ENCODE results near the gene TRAFD1. TPM values are rescaled to one million over a fixed set of nuclear protein-coding genes. Genes with fewer than 3 reads are reported as not detected.

TRAFD1 gene
- total RNA-seq, 4 donors from 2014 or later, result 37.0 to 56.9 (median 44.4) TPM

DNA sequence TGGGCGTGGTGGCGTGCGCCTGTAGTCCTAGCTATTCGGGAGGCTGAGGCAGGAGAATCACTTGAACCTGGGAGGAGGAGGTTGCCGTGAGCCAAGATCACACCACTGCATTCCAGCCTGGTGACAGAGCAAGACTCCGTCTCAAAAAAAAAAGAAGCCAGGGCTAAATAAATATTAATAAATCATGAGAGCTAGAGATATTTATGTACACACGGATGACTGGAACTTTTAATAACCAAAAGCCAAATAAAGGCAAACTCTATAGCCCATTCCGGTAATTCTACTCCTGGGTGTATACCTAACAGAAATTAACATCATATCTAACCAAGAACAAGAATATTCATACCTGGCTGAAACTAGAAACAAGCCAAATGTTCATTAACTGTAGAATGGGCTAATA is 7.7 kb upstream of the TRAFD1 start:
- H3K9me3 ChIP-seq, result no peaks in the 10 kb centered on the region
- DNase-seq, result no peak
- H3K27ac ChIP-seq, result peak overlapping the region in 2 of 4 donors; percentile 62 to 95
- H3K4me1 ChIP-seq, result peaks cover 15 to 68% (median 49%) of the 10 kb centered on the region in 3 donors
- H3K36me3 ChIP-seq, result no peaks in the 10 kb centered on the region
- WGBS, 2 donors, result 49 to 74% methylated on average over 8 of the region's 8 CpGs
- no peaks in the 10 kb centered on the region for H3K27me3 ChIP-seq
- no peak overlapping the region for H3K4me3 ChIP-seq
- TF ChIP-seq, protein P1, sequence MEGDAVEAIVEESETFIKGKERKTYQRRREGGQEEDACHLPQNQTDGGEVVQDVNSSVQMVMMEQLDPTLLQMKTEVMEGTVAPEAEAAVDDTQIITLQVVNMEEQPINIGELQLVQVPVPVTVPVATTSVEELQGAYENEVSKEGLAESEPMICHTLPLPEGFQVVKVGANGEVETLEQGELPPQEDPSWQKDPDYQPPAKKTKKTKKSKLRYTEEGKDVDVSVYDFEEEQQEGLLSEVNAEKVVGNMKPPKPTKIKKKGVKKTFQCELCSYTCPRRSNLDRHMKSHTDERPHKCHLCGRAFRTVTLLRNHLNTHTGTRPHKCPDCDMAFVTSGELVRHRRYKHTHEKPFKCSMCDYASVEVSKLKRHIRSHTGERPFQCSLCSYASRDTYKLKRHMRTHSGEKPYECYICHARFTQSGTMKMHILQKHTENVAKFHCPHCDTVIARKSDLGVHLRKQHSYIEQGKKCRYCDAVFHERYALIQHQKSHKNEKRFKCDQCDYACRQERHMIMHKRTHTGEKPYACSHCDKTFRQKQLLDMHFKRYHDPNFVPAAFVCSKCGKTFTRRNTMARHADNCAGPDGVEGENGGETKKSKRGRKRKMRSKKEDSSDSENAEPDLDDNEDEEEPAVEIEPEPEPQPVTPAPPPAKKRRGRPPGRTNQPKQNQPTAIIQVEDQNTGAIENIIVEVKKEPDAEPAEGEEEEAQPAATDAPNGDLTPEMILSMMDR (IDR thresholded peaks at IDR 0.05), result no peak
- no peak for TF ChIP-seq POLR2A (IDR thresholded peaks at IDR 0.05)
- intact Hi-C loops (cut with DNase I), result no loop called here

DNA sequence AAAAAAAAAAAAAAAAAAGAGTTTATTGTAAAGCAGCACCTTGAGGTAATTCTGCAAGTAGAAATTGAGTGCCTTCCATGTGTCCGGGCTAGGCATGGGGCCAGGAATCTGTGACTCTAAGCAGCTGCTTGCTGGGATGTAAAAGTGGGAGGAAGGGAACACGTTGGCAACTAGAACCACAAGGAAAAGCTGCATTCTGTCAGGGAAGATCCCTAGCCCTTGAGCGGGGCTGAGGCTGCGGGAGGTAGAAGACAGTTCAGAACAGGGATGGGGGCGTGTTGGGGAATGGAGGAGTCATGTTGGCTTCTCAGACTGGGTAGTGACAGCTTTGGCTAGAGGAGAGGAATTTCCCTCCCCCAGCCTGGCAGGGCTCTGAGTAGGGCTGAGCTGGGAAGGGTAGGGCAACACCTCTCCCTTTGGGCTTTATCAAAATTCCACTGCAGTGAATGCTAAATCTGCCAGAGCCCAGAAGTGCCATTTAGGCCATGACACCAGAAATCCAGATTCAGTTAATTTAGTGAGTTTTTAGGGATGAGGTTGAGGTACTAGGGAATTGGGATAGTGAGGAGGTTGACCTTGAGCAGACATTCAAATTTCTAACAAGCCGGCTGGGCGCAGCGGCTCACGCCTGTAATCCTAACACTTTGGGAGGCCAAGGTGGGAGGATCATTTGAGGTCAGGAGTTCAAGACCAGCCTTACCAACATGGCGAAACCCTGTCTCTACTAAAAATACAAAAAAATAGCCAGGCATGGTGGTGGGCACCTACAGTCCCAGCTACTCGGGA is 3.4 kb upstream of the TRAFD1 start:
- Histone ChIP-seq H3K4me3 (peak overlapping the region in 1 of 4 donors; percentile 2), H3K27me3 (no peaks in the 10 kb centered on the region), H3K9me3 (no peaks in the 10 kb centered on the region), H3K4me1 (peaks cover 24 to 64% (median 45%) of the 10 kb centered on the region in 3 donors), H3K36me3 (no peaks in the 10 kb centered on the region), H3K27ac (peak overlapping the region; percentile 68 to 92 (median 84))
- DNase-seq, result no peak
- intact Hi-C loops (cut with DNase I), result no loop called here
- TF ChIP-seq POLR2A (IDR thresholded peaks at IDR 0.05), result no peak
- TF ChIP-seq, protein P1 (IDR thresholded peaks at IDR 0.05), result no peak
- WGBS, 2 donors, result 55 to 56% methylated on average over 7 to 11 of the region's 11 CpGs

DNA sequence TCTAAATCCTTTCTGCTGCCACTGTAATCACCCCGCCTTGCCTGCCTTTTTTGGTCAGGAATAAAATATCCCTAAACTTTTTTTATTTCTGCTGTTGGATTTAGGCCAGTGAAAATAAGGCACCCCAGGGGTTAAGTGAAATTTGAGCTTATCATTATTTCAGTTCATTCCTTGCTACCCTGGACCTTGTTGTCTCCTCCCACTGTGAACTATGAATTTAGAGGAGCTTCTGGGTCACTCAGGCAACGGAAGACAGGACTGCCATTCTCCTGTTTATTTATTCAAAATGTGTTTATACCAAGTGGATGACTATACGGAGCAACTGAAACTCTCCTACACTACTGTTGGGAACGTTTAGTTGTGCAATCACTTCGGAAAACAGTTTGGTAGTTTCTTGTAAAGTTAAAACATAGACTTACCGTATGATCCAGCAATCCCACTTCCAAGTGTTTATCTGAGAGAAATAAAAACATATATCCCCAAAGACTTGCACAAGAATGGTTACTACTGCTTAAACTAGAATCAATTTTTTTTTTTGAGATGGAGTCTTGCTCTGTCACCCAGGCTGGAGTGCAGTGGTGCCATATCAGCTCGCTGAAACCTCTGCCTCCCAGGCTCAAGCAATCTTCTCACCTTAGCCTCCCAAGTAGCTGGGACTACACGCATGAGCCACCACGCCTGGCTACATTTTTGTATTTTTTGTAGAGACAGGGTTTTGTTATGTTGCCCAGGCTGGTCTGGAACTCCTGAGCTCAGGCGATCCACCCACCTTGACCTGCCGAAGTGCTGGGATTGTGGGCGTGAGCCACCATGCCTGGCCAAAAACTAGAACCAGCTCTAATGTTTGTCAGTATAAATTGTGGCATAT is 2.3 kb upstream of the TRAFD1 start:
- no peaks in the 10 kb centered on the region for H3K9me3 ChIP-seq
- no peaks in the 10 kb centered on the region for H3K36me3 ChIP-seq
- no peak for TF ChIP-seq POLR2A (IDR thresholded peaks at IDR 0.05)
- TF ChIP-seq, protein P1 (IDR thresholded peaks at IDR 0.05), result no peak
- peaks cover 33 to 64% (median 48%) of the 10 kb centered on the region in 3 donors for H3K4me1 ChIP-seq
- peak overlapping the region; percentile 68 to 92 (median 84) for H3K27ac ChIP-seq
- no peak for DNase-seq
- no peak overlapping the region for H3K4me3 ChIP-seq
- no peaks in the 10 kb centered on the region for H3K27me3 ChIP-seq
- intact Hi-C loops (cut with DNase I), result no loop called here
- WGBS, 2 donors, result 49 to 56% methylated on average over 12 of the region's 12 CpGs

DNA sequence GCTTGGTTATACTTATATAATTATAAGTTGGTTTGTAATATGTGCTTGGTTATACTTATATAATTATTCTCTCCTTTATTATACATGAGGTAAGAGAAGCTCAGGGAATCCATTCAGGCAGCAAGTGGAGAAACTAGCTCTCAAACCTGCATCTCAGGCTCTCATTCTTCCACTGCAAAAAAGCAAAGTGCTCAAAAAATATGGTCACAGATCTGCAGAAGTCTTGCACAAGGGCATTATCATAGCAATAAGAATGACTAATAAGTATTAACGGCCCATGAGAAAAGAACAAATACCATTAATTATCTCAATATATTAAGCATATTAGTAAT is 476 bp upstream of the TRAFD1 start:
- WGBS, 2 donors, result 0% methylated on average over 1 of the region's 1 CpG
- peaks cover 43 to 81% (median 67%) of the 10 kb centered on the region in 3 donors for H3K4me1 ChIP-seq
- no peaks in the 10 kb centered on the region for H3K9me3 ChIP-seq
- H3K36me3 ChIP-seq, result no peaks in the 10 kb centered on the region
- TF ChIP-seq POLR2A (IDR thresholded peaks at IDR 0.05), result no peak
- TF ChIP-seq, protein P1 (IDR thresholded peaks at IDR 0.05), result no peak
- H3K27me3 ChIP-seq, result no peaks in the 10 kb centered on the region
- H3K27ac ChIP-seq, result peak overlapping the region in 3 of 4 donors; percentile 2 to 92 (median 88)
- no peak for DNase-seq
- H3K4me3 ChIP-seq, result peak overlapping the region in 3 of 4 donors; percentile 68 to 87 (median 71)
- intact Hi-C loops (cut with DNase I), result no loop called here

DNA sequence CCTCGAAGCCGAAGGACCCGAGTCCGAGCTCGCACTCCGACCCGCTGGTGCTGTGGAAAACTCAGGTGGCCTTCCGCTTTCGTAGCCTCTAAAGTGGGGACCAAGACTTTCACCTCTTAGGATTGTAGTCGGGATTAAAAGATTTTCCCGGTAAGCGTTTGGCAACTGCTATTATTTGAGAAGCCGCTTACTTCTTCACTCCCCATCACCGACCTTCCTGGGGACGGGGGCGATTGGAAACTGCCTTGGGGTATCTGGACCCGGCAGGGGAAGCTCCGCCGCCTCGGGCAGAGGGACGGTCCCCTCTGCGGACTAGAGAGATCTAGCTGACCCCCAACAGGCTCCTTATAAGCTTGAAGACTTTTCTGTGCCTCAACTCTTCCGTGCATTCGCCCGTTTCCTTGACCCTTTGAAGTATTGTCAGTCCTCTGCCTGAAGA is 659 bp downstream of the TRAFD1 start:
- intact Hi-C loops (cut with DNase I), result no loop called here
- H3K9me3 ChIP-seq, result no peaks in the 10 kb centered on the region
- peaks cover 51 to 92% (median 77%) of the 10 kb centered on the region in 3 donors for H3K4me1 ChIP-seq
- H3K36me3 ChIP-seq, result peaks cover 0 to under 1% (median 0%) of the 10 kb centered on the region in 3 donors
- peak overlapping the region; percentile 88 to 100 (median 94) for H3K27ac ChIP-seq
- no peak for DNase-seq
- H3K4me3 ChIP-seq, result peak overlapping the region; percentile 68 to 99 (median 79)
- 0 to 3% methylated on average over 11 to 20 of the region's 25 CpGs for WGBS, 2 donors
- TF ChIP-seq, protein P1 (IDR thresholded peaks at IDR 0.05), result no peak
- no peak for TF ChIP-seq POLR2A (IDR thresholded peaks at IDR 0.05)
- H3K27me3 ChIP-seq, result no peaks in the 10 kb centered on the region

All from esophagus squamous epithelium (tissue), 5 donors.